Erythroblast (primary cell): ENCODE results near the gene MYOZ3.

Experiments used
- GATA1 ChIP-seq: IDR thresholded peaks from 2 replicates; pipeline ENCODE4 v1.6.1; 2011; ENCODE audit warnings: low read depth, mild to moderate bottlenecking, control low read depth, low read length, moderate library complexity
- POLR2A ChIP-seq: IDR thresholded peaks from 2 replicates; pipeline ENCODE4 v1.6.1; 2011; ENCODE audit warnings: mild to moderate bottlenecking, low read length

- TF ChIP-seq POLR2A (no peak), GATA1 (no peak)
Measured at GRCh38 chr5:150642991-150643710, 17.9 kb upstream of the MYOZ3 start.
